ENCODE measurements around the gene AP1S1.
"Not testable (repeated sequence)": the region's sequence is repeated elsewhere in the genome, so short reads cannot be mapped to it uniquely, and the experiment has no call there.

Gene AP1S1

DNA sequence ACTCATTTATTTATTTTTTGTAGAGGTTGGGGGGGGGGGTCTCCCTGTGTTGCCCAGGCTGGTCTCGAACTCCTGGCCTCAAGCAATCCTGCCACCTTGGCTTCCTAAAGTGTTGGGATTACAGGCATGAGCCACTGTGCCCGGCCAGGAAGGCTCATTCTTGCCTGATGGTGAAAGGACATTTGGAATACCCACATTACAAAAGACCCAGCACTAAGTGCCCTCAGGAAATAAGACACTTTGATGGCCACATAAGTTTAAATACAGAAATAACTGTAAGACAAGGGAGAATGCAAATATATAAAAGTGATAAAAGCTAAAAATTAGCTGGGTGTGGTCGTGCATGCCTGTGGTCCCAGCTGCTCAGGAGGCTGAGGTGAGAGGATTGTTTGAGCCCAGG, 35.4 kb upstream of the AP1S1 start:
- no peak overlapping the region for H3K4me3 ChIP-seq (ENCODE audit: low read depth, low read length)
- no peak for DNase-seq (ENCODE audit: low read depth)
- in situ Hi-C loops (cut with HindIII; ENCODE audit: low sequenced_read_pairs): no loop called here
- TF ChIP-seq, protein P1, sequence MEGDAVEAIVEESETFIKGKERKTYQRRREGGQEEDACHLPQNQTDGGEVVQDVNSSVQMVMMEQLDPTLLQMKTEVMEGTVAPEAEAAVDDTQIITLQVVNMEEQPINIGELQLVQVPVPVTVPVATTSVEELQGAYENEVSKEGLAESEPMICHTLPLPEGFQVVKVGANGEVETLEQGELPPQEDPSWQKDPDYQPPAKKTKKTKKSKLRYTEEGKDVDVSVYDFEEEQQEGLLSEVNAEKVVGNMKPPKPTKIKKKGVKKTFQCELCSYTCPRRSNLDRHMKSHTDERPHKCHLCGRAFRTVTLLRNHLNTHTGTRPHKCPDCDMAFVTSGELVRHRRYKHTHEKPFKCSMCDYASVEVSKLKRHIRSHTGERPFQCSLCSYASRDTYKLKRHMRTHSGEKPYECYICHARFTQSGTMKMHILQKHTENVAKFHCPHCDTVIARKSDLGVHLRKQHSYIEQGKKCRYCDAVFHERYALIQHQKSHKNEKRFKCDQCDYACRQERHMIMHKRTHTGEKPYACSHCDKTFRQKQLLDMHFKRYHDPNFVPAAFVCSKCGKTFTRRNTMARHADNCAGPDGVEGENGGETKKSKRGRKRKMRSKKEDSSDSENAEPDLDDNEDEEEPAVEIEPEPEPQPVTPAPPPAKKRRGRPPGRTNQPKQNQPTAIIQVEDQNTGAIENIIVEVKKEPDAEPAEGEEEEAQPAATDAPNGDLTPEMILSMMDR (IDR thresholded peaks at IDR 0.05; ENCODE audit: low read depth, low read length, missing control alignments): no peak

DNA sequence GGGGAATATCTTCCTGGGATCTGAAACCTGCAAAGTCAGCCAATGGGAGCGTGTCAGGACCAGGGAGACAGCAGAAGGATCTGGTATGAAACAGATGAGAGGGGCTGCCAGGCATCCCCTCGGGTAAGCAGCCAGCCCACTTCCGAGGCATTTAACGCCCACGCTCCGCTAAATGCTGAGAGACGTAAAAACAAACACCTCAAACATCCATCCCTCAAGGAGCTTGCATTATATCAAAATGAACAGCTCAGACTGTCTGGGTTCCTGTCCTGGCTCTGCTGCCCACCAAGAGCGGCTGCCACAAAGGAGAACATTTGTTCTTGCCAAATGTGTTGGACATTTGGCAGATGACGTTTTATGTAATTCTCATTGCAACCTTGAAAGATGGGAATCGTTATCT, 34.4 kb upstream of the AP1S1 start:
- no peak for DNase-seq (ENCODE audit: low read depth)
- no peak overlapping the region for H3K4me3 ChIP-seq (ENCODE audit: low read depth, low read length)
- in situ Hi-C loops (cut with HindIII; ENCODE audit: low sequenced_read_pairs): no loop called here
- TF ChIP-seq, protein P1 (IDR thresholded peaks at IDR 0.05; ENCODE audit: low read depth, low read length, missing control alignments): no peak

DNA sequence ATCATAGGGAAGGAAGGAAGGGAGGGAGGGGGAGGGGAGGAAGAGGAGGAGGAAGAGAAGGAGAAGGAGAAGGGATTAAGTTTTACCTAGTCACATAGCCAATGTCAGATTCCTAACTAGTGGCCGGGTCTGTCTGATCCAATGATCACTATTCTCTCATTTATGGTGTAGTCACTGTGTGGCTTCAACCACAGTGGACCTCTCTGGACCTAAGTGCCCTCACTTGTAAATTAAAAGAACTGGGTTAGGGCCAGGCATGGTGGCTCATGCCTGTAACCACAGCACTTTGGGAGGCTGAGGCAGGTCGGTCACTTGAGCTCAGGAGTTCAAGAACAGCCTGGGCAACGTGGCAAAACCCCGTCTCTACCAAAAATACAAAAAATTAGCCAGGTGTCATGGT, 34.0 kb upstream of the AP1S1 start:
- TF ChIP-seq, protein P1 (IDR thresholded peaks at IDR 0.05; ENCODE audit: low read depth, low read length, missing control alignments): no peak
- no peak for DNase-seq (ENCODE audit: low read depth)
- in situ Hi-C loops (cut with HindIII; ENCODE audit: low sequenced_read_pairs): no loop called here
- no peak overlapping the region for H3K4me3 ChIP-seq (ENCODE audit: low read depth, low read length)

DNA sequence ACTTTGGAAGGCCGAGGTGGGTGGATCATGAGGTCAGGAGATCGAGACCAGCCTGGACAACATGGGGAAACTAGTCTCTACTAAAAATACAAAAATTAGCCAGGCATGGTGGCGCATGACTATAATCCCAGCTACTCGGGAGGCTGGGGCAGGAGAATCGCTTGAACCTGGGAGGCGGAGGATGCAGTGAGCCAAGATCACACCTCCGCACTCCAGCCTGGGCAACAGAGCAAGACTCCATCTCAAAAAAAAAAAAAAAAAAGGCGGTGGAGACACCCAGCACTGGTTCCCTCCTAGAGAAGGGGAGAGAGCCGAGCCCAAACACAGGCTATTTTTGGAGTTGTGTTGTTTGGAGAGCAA, 32.7 kb upstream of the AP1S1 start:
- in situ Hi-C loops (cut with HindIII; ENCODE audit: low sequenced_read_pairs); DNase-seq (ENCODE audit: low read depth); H3K4me3 ChIP-seq (ENCODE audit: low read depth, low read length): not testable (repeated sequence)

DNA sequence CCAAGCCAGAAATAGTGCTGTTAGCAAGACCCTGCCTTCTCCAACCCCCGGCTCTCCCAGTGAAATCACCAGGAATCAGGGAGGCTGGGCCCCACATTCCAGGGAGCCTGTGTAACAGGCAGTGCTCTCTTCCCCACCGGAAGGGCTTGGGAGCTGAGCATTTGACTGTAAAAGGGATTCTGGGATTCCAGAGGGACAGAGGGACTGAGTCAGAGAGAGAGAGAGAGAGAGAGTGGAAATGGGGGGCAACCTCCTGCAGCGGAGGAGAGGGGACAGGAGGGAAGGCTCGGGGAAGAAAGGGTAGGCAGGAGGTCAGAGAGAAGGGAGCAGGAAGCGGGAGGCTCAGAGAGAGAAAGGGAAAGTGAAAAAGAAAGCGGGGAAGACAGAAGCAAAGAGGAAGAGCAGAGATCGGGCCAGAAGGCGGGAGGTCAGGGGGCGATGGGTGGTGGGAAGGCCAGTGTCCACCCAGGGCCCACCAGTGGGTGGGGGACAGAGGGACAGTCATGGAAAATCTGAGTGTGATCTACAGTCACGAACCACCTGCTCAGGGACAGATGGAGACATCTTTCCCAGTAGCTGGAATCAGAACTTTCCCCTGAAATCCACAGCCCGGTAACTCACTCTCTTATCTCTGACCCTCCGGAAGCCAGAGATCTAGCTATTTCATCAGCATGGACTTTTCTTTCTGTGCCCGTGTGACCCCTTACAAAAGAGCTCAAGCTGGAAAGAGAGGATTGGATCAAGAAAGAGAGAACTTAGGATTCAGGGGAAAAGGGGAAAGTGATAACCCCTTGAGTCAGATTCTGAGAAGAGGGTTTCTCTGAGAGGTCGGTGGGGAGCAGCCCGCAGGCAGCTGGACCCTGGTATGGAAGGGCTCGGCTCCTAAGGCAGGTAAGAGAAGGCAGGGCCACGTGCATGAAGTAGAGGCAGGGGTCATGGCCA, 32.0 kb upstream of the AP1S1 start:
- DNase-seq (ENCODE audit: low read depth): peak; percentile 84
- in situ Hi-C loops (cut with HindIII; ENCODE audit: low sequenced_read_pairs): no loop called here
- H3K4me3 ChIP-seq (ENCODE audit: low read depth, low read length): no peak overlapping the region
- TF ChIP-seq, protein P1 (IDR thresholded peaks at IDR 0.05; ENCODE audit: low read depth, low read length, missing control alignments): no peak

DNA sequence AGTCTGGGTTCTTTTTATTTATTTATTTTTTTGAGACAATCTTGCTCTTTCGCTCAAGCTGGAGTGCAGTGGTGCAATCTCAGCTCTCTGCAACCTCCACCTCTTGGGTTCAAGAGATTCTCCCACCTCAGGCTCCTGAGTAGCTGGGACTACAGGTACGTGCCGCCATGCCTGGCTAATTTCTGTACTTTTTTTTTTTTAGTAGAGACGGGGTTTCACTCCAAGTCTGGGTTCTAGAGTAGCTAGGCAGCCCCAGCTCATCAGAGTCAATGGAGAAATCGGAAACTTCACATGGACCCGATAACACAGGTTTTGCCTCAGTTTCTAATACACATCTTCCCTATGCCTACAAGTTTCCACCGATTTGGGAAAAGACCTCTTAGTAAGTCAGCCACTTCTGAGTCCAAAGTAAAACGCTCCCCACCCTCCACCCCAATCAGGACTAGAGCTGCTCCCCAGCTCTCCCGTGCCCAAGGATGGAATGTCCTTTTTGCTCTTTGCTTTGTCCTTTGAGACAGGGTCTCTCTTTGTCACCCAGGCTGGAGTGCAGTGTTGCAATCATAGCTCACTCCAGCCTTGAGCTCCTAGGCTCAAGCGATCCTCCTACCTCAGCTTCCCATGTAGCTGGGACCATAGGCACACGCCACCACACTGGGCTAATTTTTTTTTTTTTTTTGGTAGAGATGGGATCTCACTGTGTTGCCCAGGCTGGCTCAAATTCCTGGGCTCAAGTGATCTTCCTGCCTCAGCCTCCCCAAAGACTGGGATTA, 31.2 kb upstream of the AP1S1 start:
- in situ Hi-C loops (cut with HindIII; ENCODE audit: low sequenced_read_pairs): no loop called here
- DNase-seq (ENCODE audit: low read depth): no peak
- TF ChIP-seq, protein P1 (IDR thresholded peaks at IDR 0.05; ENCODE audit: low read depth, low read length, missing control alignments): no peak

DNA sequence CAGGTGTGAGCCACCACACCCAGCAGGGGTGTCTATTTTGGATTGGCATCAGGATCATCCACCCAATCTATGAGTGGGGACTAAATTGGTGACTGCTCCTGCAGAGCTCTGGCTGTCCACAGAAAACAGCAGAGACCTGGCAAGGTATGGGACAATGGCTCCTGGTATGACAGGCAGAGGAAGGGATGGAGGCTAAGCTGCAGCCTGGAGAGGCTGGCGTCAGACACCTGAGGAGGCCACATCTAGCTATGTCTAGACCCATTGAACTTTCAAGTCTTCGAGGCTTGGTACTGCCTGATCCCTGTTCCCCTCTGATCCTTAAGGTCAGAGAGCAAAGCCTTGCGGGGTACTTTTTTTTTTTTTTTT, 30.6 kb upstream of the AP1S1 start:
- no peak for DNase-seq (ENCODE audit: low read depth)
- no peak overlapping the region for H3K4me3 ChIP-seq (ENCODE audit: low read depth, low read length)
- TF ChIP-seq, protein P1 (IDR thresholded peaks at IDR 0.05; ENCODE audit: low read depth, low read length, missing control alignments): no peak
- in situ Hi-C loops (cut with HindIII; ENCODE audit: low sequenced_read_pairs): no loop called here

More for the DNA sequence above, 31.2 kb upstream of the AP1S1 start:
- no peak overlapping the region for H3K4me3 ChIP-seq (ENCODE audit: low read depth, low read length)

Data from astrocyte of the cerebellum (primary cell).